Measurements from ENCODE around the gene MED27.

Gene MED27

GRCh38 chr9:131965841-131966240 lies 113.8 kb downstream of the MED27 start:
- no peaks in the 10 kb centered on the region for H3K27me3 ChIP-seq
- no peak for TF ChIP-seq CTCF (IDR thresholded peaks at IDR 0.05; ENCODE audit: low read depth, low read length)
- no peak overlapping the region for H3K4me3 ChIP-seq (ENCODE audit: low read depth, low read length)
- H3K9me3 ChIP-seq: no peaks in the 10 kb centered on the region
- H3K36me3 ChIP-seq: no peaks in the 10 kb centered on the region
- peaks cover 20% of the 10 kb centered on the region for H3K4me1 ChIP-seq
- DNase-seq: no peak

DNA sequence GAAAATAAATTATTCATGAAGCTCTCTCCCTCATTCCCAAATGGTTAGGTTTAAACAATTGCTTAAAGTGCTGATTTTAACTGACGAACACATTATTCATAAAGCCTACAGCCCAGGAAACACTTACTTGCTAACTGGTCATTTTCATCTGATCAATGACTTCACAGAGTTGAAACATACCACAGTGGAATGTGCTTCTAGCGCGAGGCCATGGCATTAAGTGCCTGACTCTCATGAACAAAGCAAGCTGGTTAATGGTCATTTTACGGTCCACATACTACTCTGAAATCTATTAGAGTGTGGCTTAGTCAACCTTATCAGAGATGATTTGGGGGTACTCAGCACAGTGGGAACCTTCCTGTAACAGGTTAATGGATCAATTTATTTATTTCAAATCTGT lies 114.6 kb downstream of the MED27 start:
- no peaks in the 10 kb centered on the region for H3K9me3 ChIP-seq
- DNase-seq: no peak
- no peaks in the 10 kb centered on the region for H3K27me3 ChIP-seq
- H3K4me3 ChIP-seq (ENCODE audit: low read depth, low read length): no peak overlapping the region
- no peaks in the 10 kb centered on the region for H3K36me3 ChIP-seq
- peaks cover 20% of the 10 kb centered on the region for H3K4me1 ChIP-seq
- TF ChIP-seq CTCF (IDR thresholded peaks at IDR 0.05; ENCODE audit: low read depth, low read length): no peak

DNA sequence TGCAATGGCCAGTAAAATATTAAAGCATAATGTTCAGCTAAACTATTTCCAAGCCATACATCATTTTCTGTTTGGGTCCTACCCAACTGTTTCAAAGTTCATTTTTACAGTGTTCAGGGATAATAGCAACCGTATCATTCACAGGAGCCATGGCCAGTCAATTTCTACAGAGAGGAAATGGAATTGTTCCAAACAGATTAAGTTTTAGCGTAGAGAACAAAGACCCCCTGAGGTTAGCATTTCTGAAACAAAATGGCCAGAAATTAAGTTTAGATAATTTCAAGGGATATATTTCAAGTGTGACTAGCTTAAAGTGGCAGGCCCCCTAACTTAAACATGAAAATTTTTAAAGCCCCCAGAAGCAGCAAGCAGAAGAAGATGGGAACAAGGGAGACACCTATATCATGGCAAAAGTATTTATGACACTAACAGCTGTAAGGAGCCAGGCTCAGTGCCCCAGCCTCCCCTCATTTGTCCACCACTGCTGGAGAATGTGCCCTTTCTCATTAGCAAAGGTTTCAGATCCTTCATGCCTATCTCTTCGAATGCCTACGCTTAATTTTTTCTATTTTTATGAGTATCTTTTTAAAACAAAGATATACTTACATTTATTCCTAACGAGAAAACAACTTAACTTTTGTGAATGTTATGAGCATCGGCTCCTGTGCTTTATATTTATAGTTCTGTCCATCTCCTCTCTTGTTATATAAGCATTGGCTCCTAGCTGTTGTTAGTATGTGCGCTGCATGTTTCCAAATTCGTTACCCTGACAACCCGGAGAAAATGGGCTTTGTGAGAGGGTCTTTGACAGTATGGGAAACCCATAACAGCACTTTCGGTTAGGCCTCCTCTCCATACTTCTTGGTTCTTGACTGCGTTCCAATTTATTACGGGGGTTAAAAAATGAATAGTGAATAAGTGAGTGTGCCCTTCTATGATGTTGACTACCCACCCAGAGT lies 116.3 kb downstream of the MED27 start:
- no peak for DNase-seq
- Histone ChIP-seq H3K9me3 (no peaks in the 10 kb centered on the region; the same call in 1 of the 2 replicates), H3K27me3 (no peaks in the 10 kb centered on the region), H3K4me3 (ENCODE audit: low read depth, low read length) (no peak overlapping the region), H3K36me3 (no peaks in the 10 kb centered on the region), H3K4me1 (peaks cover 8% of the 10 kb centered on the region)
- TF ChIP-seq CTCF (IDR thresholded peaks at IDR 0.05; ENCODE audit: low read depth, low read length): no peak

DNA sequence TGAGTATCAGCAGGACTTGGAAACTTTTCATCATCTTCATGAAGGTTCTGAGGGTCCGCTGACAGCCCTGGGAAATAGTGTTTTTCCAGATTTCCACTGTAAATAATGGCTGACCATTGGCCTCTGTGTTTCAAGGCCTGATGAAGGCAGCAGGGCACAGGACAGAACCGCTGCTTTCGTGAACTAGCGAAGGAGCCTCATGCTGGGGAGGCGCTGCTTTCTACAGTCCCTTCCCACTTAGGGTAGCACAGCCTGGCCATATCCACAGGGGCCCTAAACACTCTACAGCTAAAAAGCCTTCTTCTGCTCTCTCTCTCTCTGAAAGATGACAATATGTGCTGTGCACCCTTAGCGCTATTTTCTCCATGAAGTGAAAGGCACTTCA lies 118.2 kb downstream of the MED27 start:
- H3K27me3 ChIP-seq: no peaks in the 10 kb centered on the region
- no peak for DNase-seq
- peaks cover 8% of the 10 kb centered on the region for H3K4me1 ChIP-seq
- no peak overlapping the region for H3K4me3 ChIP-seq (ENCODE audit: low read depth, low read length)
- H3K36me3 ChIP-seq: no peaks in the 10 kb centered on the region
- H3K9me3 ChIP-seq: no peaks in the 10 kb centered on the region; the same call in 1 of the 2 replicates
- TF ChIP-seq CTCF (IDR thresholded peaks at IDR 0.05; ENCODE audit: low read depth, low read length): no peak

GRCh38 chr9:131960851-131961495 lies 118.7 kb downstream of the MED27 start:
- peaks cover 8% of the 10 kb centered on the region for H3K4me1 ChIP-seq
- no peaks in the 10 kb centered on the region for H3K36me3 ChIP-seq
- H3K27me3 ChIP-seq: no peaks in the 10 kb centered on the region
- no peaks in the 10 kb centered on the region; the same call in 1 of the 2 replicates for H3K9me3 ChIP-seq
- H3K4me3 ChIP-seq (ENCODE audit: low read depth, low read length): no peak overlapping the region
- TF ChIP-seq CTCF (IDR thresholded peaks at IDR 0.05; ENCODE audit: low read depth, low read length): no peak
- DNase-seq: no peak

GRCh38 chr9:131960311-131960710 lies 119.4 kb downstream of the MED27 start:
- Histone ChIP-seq H3K4me3 (ENCODE audit: low read depth, low read length) (no peak overlapping the region), H3K9me3 (no peaks in the 10 kb centered on the region; the same call in 1 of the 2 replicates), H3K27me3 (no peaks in the 10 kb centered on the region), H3K36me3 (no peaks in the 10 kb centered on the region), H3K4me1 (peaks cover 8% of the 10 kb centered on the region)
- DNase-seq: no peak
- TF ChIP-seq CTCF (IDR thresholded peaks at IDR 0.05; ENCODE audit: low read depth, low read length): no peak

All from BE2C (cell line).